HCT116 (cell line): ENCODE data around the gene HIVEP1. TPM values are rescaled to one million over a fixed set of nuclear protein-coding genes. Genes with fewer than 3 reads are reported as not detected.

ENCODE experiments used
- ATAC-seq: fragments of 200-7000 bp; cut with Tn5 transposase; 2 replicates; pipeline ENCODE4 v1.9.1; 2020; ENCODE audit warnings: mild to moderate bottlenecking, moderate library complexity
- BruUV-seq: library from RNA; stranded (reverse); fragments of 400-500 nt; replicated peaks from 2 replicates; lab custom pipeline; 2021; lab: Mats Ljungman, UMichigan
- CTCF ChIA-PET: fragments of 300-600 bp; sonication (Branson Sonifier 250); formaldehyde crosslinking; loops from one replicate; lab custom pipeline; 2021; ENCODE audit warnings: antibody characterized with exemption; lab: Charles Lee
- POLR2A ChIA-PET: fragments of 300-600, 350-600 bp; sonication (Branson Sonifier 250); formaldehyde crosslinking; loops from one replicate; lab custom pipeline; 2021; ENCODE audit warnings: antibody characterized with exemption; lab: Charles Lee
- RAD21 ChIA-PET, 2 experiments: fragments of 300-600 bp; sonication (Branson Sonifier 250); formaldehyde crosslinking; loops; one replicate each; lab custom pipeline; 2023; ENCODE audit warnings: low total read pairs in 2 of 2; ENCODE audit not compliant: uncharacterized antibody in 2 of 2, unreplicated experiment in 2 of 2, low non-redundant PET in 1 of 2; lab: Charles Lee
- DNase-seq: peaks from one replicate; pipeline ENCODE4 v3.0.0-alpha.2; 2010; ENCODE audit warnings: low read depth, low spot score
- H2AFZ ChIP-seq: fragments of 200-600 bp; shearing (Covaris generic), sonication (generic); 2 replicates; pipeline ENCODE4 v1.6.1; 2017; ENCODE audit warnings: low read depth, mixed run types, mixed read lengths, antibody characterized with exemption, low read length; ENCODE audit not compliant: poor library complexity, severe bottlenecking
- H3K27ac ChIP-seq: 2 replicates; pipeline ENCODE4 v1.5.1; 2012; ENCODE audit warnings: low read depth, low read length
- H3K27me3 ChIP-seq: fragments of 200-600 bp; sonication (generic); 2 replicates; pipeline ENCODE4 v1.6.1; 2016; ENCODE audit warnings: mixed run types, low read length, mixed read lengths; ENCODE audit not compliant: insufficient read depth
- H3K36me3 ChIP-seq, 2 experiments: fragments of 200-500 bp in 1 of 2; fragments of 200-600 bp in 1 of 2; sonication (Bioruptor generic) in 1 of 2; sonication (generic) in 1 of 2; 2 replicates each; pipeline versions ENCODE4 v1.5.1 to v1.6.1; 2014 to 2016; ENCODE audit warnings: low read length in 2 of 2, inconsistent platforms in 1 of 2, mixed read lengths in 1 of 2, mixed run types in 1 of 2; ENCODE audit not compliant: insufficient read depth in 2 of 2, control insufficient read depth in 1 of 2
- H3K4me1 ChIP-seq, 2 experiments: fragments of 200-600 bp in 1 of 2; sonication (generic) in 1 of 2; 2 replicates each; pipeline versions ENCODE4 v1.5.1 to v1.6.1; 2012 to 2017; ENCODE audit warnings: low read length in 2 of 2, inconsistent platforms in 1 of 2, mild to moderate bottlenecking in 1 of 2, mixed read lengths in 1 of 2, mixed run types in 1 of 2, moderate library complexity in 1 of 2; ENCODE audit not compliant: insufficient read depth in 2 of 2, control insufficient read depth in 1 of 2
- H3K4me2 ChIP-seq: fragments of 200-600 bp; sonication (generic); 2 replicates; pipeline ENCODE4 v1.6.1; 2017; ENCODE audit warnings: mixed run types, low read length, mixed read lengths
- H3K4me3 ChIP-seq, 2 experiments: fragments of 200-600 bp in 1 of 2; sonication (generic) in 1 of 2; replicated peaks in 1 of 2; 2 replicates each; pipeline ENCODE4 v1.5.1; 2011 to 2016; ENCODE audit warnings: low read length in 2 of 2, control low read depth in 1 of 2, low read depth in 1 of 2, mild to moderate bottlenecking in 1 of 2, mixed read lengths in 1 of 2, mixed run types in 1 of 2
- H3K79me2 ChIP-seq: fragments of 200-600 bp; sonication (generic); 2 replicates; pipeline ENCODE4 v1.6.1; 2017; ENCODE audit warnings: mild to moderate bottlenecking, mixed run types, low read length, moderate library complexity, mixed read lengths; ENCODE audit not compliant: insufficient read depth
- H3K9ac ChIP-seq: fragments of 200-600 bp; sonication (generic); 2 replicates; pipeline ENCODE4 v1.6.1; 2016; ENCODE audit warnings: low read length, mixed read lengths
- H3K9me2 ChIP-seq: fragments of 200-600 bp; sonication (generic), shearing (Covaris generic); 2 replicates; pipeline ENCODE4 v1.6.1; 2017; ENCODE audit warnings: mixed run types, mild to moderate bottlenecking, moderate library complexity; ENCODE audit not compliant: insufficient read depth
- H3K9me3 ChIP-seq, 2 experiments: fragments of 200-500 bp in 1 of 2; fragments of 200-600 bp in 1 of 2; sonication (Bioruptor generic) in 1 of 2; sonication (generic) in 1 of 2; 2 replicates each; pipeline ENCODE4 v1.6.1; 2014 to 2017; ENCODE audit warnings: low read length in 2 of 2, mixed read lengths in 2 of 2, inconsistent platforms in 1 of 2, low read depth in 1 of 2, mild to moderate bottlenecking in 1 of 2, mixed run types in 1 of 2, moderate library complexity in 1 of 2; ENCODE audit not compliant: control insufficient read depth in 1 of 2, insufficient read depth in 1 of 2
- H4K20me1 ChIP-seq: fragments of 200-600 bp; sonication (generic), shearing (Covaris generic); 2 replicates; pipeline ENCODE4 v1.6.1; 2017; ENCODE audit warnings: mixed run types, mild to moderate bottlenecking, moderate library complexity; ENCODE audit not compliant: insufficient read depth
- CBX3 ChIP-seq: IDR thresholded peaks from 2 replicates; pipeline ENCODE4 v1.6.1; 2012; ENCODE audit warnings: low read depth
- EGR1 ChIP-seq: IDR thresholded peaks from 2 replicates; pipeline ENCODE4 v1.6.1; 2012; ENCODE audit warnings: low read depth
- EZH2phosphoT487 ChIP-seq: fragments of 200-600 bp; IDR thresholded peaks from 2 replicates; pipeline ENCODE4 v1.6.1; 2018; ENCODE audit warnings: antibody characterized with exemption, borderline replicate concordance
- FOSL1 ChIP-seq: IDR thresholded peaks from 2 replicates; pipeline ENCODE4 v1.6.1; 2012; ENCODE audit warnings: low read depth
- JUND ChIP-seq: IDR thresholded peaks from 2 replicates; pipeline ENCODE4 v1.6.1; 2012
- POLR2A ChIP-seq: IDR thresholded peaks from 2 replicates; pipeline ENCODE4 v1.7.0; 2011; ENCODE audit warnings: borderline replicate concordance; ENCODE audit not compliant: insufficient read depth, insufficient read length; ENCODE audit errors: extremely low read depth
- POLR2AphosphoS5 ChIP-seq: IDR thresholded peaks from 2 replicates; pipeline ENCODE4 v1.6.1; 2011; ENCODE audit warnings: mild to moderate bottlenecking, low read depth, low read length, moderate library complexity
- RAD21 ChIP-seq: IDR thresholded peaks from 2 replicates; pipeline ENCODE4 v1.6.1; 2012; ENCODE audit warnings: low read depth, mild to moderate bottlenecking
- REST ChIP-seq: IDR thresholded peaks from 2 replicates; pipeline ENCODE4 v1.6.1; 2012; ENCODE audit warnings: low read depth
- SIN3A ChIP-seq: IDR thresholded peaks from 2 replicates; pipeline ENCODE4 v1.6.1; 2012; ENCODE audit warnings: low read depth
- SP1 ChIP-seq: IDR thresholded peaks from 2 replicates; pipeline ENCODE4 v1.6.1; 2012; ENCODE audit warnings: low read depth
- SRF ChIP-seq: IDR thresholded peaks from 2 replicates; pipeline ENCODE4 v1.6.1; 2012; ENCODE audit warnings: low read depth
- TCF7L2 ChIP-seq: IDR thresholded peaks from 2 replicates; pipeline ENCODE4 v1.7.0; 2011; ENCODE audit warnings: borderline replicate concordance, inconsistent platforms; ENCODE audit not compliant: insufficient read depth, insufficient read length; ENCODE audit errors: extremely low read depth
- YY1 ChIP-seq: IDR thresholded peaks from 2 replicates; pipeline ENCODE4 v1.6.1; 2011; ENCODE audit warnings: low read length, low read depth, moderate library complexity, mild to moderate bottlenecking; ENCODE audit not compliant: insufficient replicate concordance; ENCODE audit errors: extremely low read depth
- ZFX ChIP-seq: fragments of 450-650 bp; IDR thresholded peaks from 2 replicates; pipeline ENCODE4 v1.6.1; 2017
- ZNF274 ChIP-seq: fragments of 200-500 bp; sonication (Bioruptor generic); IDR thresholded peaks from 2 replicates; pipeline ENCODE4 v1.6.1; 2014; ENCODE audit warnings: mild to moderate bottlenecking, low read depth, low read length, inconsistent platforms
- intact Hi-C: fragments of 100-400 bp; cut with micrococcal nuclease; formaldehyde crosslinking; loops from 2 replicates; pipeline ENCODE4 v1.10.0; 2022
- total RNA-seq: library from RNA; stranded (reverse); gene quantifications from one replicate; pipeline ENCODE4 v1.2.1, GENCODE V29; 2021; ENCODE audit not compliant: unreplicated experiment
- TF ChIP-seq, protein P1 (sequence below): IDR thresholded peaks from 2 replicates; pipeline ENCODE4 v1.6.1; 2012
- TF ChIP-seq, protein P2 (sequence below): IDR thresholded peaks from 2 replicates; pipeline ENCODE4 v1.6.1; 2011; ENCODE audit warnings: mild to moderate bottlenecking, low read length, moderate library complexity; ENCODE audit not compliant: insufficient replicate concordance; ENCODE audit errors: extremely low read depth

Gene HIVEP1
- total RNA-seq, 1 experiment from 2014 or later = 11.2 TPM

DNA sequence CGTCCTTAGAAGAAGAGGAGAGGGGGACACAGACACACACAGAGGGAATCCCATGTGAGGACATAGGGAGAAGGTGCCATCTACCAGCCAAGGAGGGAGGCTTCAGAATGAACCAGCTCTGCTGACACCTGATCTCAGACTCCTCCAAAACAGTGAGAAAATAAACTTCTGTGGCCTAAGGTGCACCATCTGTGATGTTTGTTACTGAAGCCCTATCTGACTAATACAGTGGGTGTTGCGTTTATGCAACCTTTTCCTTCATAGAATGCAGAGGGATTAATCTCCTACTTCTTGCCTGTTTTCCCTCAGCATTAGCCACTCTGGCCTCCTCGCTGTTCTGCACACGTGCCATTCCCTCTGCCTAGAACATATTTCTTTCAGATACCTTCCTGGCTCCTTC lies 196.6 kb downstream of the HIVEP1 start:
- H3K27ac ChIP-seq = no peak overlapping the region
- POLR2A ChIA-PET = no interaction called here

More for the DNA sequence above, 196.6 kb downstream of the HIVEP1 start:
- Histone ChIP-seq H3K36me3 (no peaks in the 10 kb centered on the region), H3K4me1 (no peaks in the 10 kb centered on the region), H3K9me2 (no peaks in the 10 kb centered on the region), H3K27me3 (no peaks in the 10 kb centered on the region), H3K79me2 (no peaks in the 10 kb centered on the region), H3K9ac (no peak overlapping the region), H4K20me1 (no peaks in the 10 kb centered on the region), H3K4me2 (no peak overlapping the region), H2AFZ (no peak overlapping the region), H3K4me3 (no peak overlapping the region), H3K9me3 (no peaks in the 10 kb centered on the region)
- ATAC-seq (no peak), DNase-seq (no peak)
- TF ChIP-seq, protein P1, sequence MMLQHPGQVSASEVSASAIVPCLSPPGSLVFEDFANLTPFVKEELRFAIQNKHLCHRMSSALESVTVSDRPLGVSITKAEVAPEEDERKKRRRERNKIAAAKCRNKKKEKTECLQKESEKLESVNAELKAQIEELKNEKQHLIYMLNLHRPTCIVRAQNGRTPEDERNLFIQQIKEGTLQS = no peak
- TF ChIP-seq TCF7L2 = no peak
- TF ChIP-seq YY1 = no peak
- TF ChIP-seq EGR1 = no peak
- TF ChIP-seq JUND = no peak
- TF ChIP-seq SRF = no peak
- no peak for TF ChIP-seq SP1
- TF ChIP-seq REST = no peak
- TF ChIP-seq FOSL1 = no peak
- no peak for TF ChIP-seq CBX3
- no peak for TF ChIP-seq ZFX
- no peak for TF ChIP-seq EZH2phosphoT487
- no peak for TF ChIP-seq POLR2A
- no peak for TF ChIP-seq SIN3A
- no peak for TF ChIP-seq RAD21
- no peak for TF ChIP-seq ZNF274
- TF ChIP-seq, protein P2, sequence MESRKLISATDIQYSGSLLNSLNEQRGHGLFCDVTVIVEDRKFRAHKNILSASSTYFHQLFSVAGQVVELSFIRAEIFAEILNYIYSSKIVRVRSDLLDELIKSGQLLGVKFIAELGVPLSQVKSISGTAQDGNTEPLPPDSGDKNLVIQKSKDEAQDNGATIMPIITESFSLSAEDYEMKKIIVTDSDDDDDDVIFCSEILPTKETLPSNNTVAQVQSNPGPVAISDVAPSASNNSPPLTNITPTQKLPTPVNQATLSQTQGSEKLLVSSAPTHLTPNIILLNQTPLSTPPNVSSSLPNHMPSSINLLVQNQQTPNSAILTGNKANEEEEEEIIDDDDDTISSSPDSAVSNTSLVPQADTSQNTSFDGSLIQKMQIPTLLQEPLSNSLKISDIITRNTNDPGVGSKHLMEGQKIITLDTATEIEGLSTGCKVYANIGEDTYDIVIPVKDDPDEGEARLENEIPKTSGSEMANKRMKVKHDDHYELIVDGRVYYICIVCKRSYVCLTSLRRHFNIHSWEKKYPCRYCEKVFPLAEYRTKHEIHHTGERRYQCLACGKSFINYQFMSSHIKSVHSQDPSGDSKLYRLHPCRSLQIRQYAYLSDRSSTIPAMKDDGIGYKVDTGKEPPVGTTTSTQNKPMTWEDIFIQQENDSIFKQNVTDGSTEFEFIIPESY = no peak
- no peak for TF ChIP-seq POLR2AphosphoS5
- BruUV-seq = no TSS peak
- RAD21 ChIA-PET = no interaction called here
- intact Hi-C loops = no loop called here
- CTCF ChIA-PET = no interaction called here
